Tibial artery (tissue), 4 donors: ENCODE measurements around the gene ITGBL1.
A peak's percentile ranks its signal among the peaks of the same experiment; 100 is the strongest.

ENCODE experiments used
- DNase-seq, 2 donors: peaks; one replicate each; pipeline ENCODE4 v3.0.0-alpha.2; 2019
- H3K27ac ChIP-seq, 2 donors: fragments of 200-600 bp; sonication (generic) in 1 of 2; 1 replicate in 1 of 2; 2 replicates in 1 of 2; pipeline ENCODE4 v1.5.1; 2018 to 2019; ENCODE audit warnings: mild to moderate bottlenecking in 1 of 2
- H3K27me3 ChIP-seq, 2 donors: fragments of 200-600 bp; sonication (generic) in 1 of 2; one replicate each; pipeline versions ENCODE4 v1.5.1 to v1.6.0; 2016 to 2019
- H3K36me3 ChIP-seq, 3 donors: fragments of 200-600 bp; sonication (generic) in 2 of 3; one replicate each; pipeline ENCODE4 v1.5.1; 2016 to 2019; ENCODE audit warnings: mild to moderate bottlenecking in 2 of 3
- H3K4me1 ChIP-seq, 4 donors: fragments of 200-600 bp; sonication (generic) in 2 of 4; 1 replicate in 3 of 4; 2 replicates in 1 of 4; pipeline ENCODE4 v1.5.1; 2016 to 2019
- H3K4me3 ChIP-seq, 2 donors: fragments of 200-600 bp; sonication (generic) in 1 of 2; 1 replicate in 1 of 2; 2 replicates in 1 of 2; pipeline ENCODE4 v1.5.1; 2018 to 2019; ENCODE audit warnings: mild to moderate bottlenecking in 2 of 2
- H3K9me3 ChIP-seq, 3 donors: fragments of 200-600 bp; sonication (generic) in 1 of 3; one replicate each; pipeline ENCODE4 v1.5.1; 2016 to 2019
- CTCF ChIP-seq, 2 experiments: fragments of 200-600 bp in 1 of 2; fragments of 450-650 bp in 1 of 2; IDR thresholded peaks; one replicate each; pipeline ENCODE4 v1.5.1; 2017 to 2019; ENCODE audit warnings: antibody characterized with exemption in 2 of 2, mild to moderate bottlenecking in 1 of 2, moderate library complexity in 1 of 2
- intact Hi-C: fragments of 100-400 bp; cut with DNase I; formaldehyde crosslinking; loops from one replicate; pipeline ENCODE4 v1.15.0; 2023; ENCODE audit warnings: low total_unique reads

ITGBL1 gene

GRCh38 chr13:101576455-101576854 is 124.0 kb downstream of the ITGBL1 start:
- Histone ChIP-seq H3K36me3 (no peaks in the 10 kb centered on the region), H3K9me3 (no peaks in the 10 kb centered on the region), H3K27me3 (no peaks in the 10 kb centered on the region), H3K4me1 (peaks cover 0 to 44% (median 5%) of the 10 kb centered on the region in 4 donors), H3K4me3 (no peak overlapping the region), H3K27ac (no peak overlapping the region)
- no peak for DNase-seq
- TF ChIP-seq CTCF (IDR thresholded peaks at IDR 0.05) = no peak
- intact Hi-C loops = no loop called here

GRCh38 chr13:101576977-101577376 is 124.5 kb downstream of the ITGBL1 start:
- no peak for TF ChIP-seq CTCF (IDR thresholded peaks at IDR 0.05)
- Histone ChIP-seq H3K27ac (no peak overlapping the region), H3K4me3 (no peak overlapping the region), H3K36me3 (no peaks in the 10 kb centered on the region), H3K27me3 (no peaks in the 10 kb centered on the region), H3K4me1 (peaks cover 0 to 41% (median 5%) of the 10 kb centered on the region in 4 donors), H3K9me3 (no peaks in the 10 kb centered on the region)
- intact Hi-C loops = no loop called here
- no peak for DNase-seq

GRCh38 chr13:101579281-101579802 is 126.9 kb downstream of the ITGBL1 start:
- H3K27me3 ChIP-seq = no peaks in the 10 kb centered on the region
- no peak overlapping the region for H3K4me3 ChIP-seq
- no peaks in the 10 kb centered on the region for H3K9me3 ChIP-seq
- no peak for TF ChIP-seq CTCF (IDR thresholded peaks at IDR 0.05)
- no peaks in the 10 kb centered on the region for H3K36me3 ChIP-seq
- intact Hi-C loops = no loop called here
- H3K27ac ChIP-seq = no peak overlapping the region
- H3K4me1 ChIP-seq = peaks cover 0 to 24% (median 5%) of the 10 kb centered on the region in 4 donors
- DNase-seq = no peak

GRCh38 chr13:101584331-101584730 is 131.9 kb downstream of the ITGBL1 start:
- H3K36me3 ChIP-seq = no peaks in the 10 kb centered on the region
- intact Hi-C loops = no loop called here
- H3K4me3 ChIP-seq = no peak overlapping the region
- TF ChIP-seq CTCF (IDR thresholded peaks at IDR 0.05) = no peak
- no peaks in the 10 kb centered on the region for H3K9me3 ChIP-seq
- DNase-seq = no peak
- no peak overlapping the region for H3K27ac ChIP-seq
- H3K4me1 ChIP-seq = peaks cover 0 to 12% (median 1%) of the 10 kb centered on the region in 4 donors
- H3K27me3 ChIP-seq = no peaks in the 10 kb centered on the region

GRCh38 chr13:101590479-101590878 is 138.0 kb downstream of the ITGBL1 start:
- TF ChIP-seq CTCF (IDR thresholded peaks at IDR 0.05) = no peak
- H3K9me3 ChIP-seq = no peaks in the 10 kb centered on the region
- H3K27me3 ChIP-seq = no peaks in the 10 kb centered on the region
- intact Hi-C loops = no loop called here
- H3K36me3 ChIP-seq = no peaks in the 10 kb centered on the region
- no peaks in the 10 kb centered on the region for H3K4me1 ChIP-seq
- DNase-seq = no peak
- H3K4me3 ChIP-seq = no peak overlapping the region
- peak overlapping the region in 1 of 2 donors; percentile 26 for H3K27ac ChIP-seq

- no peak for TF ChIP-seq CTCF (IDR thresholded peaks at IDR 0.05)
- DNase-seq = no peak
- H3K4me3 ChIP-seq = no peak overlapping the region
- intact Hi-C loops = no loop called here
- peaks cover 0 to 15% (median 9%) of the 10 kb centered on the region in 3 donors for H3K36me3 ChIP-seq
- no peaks in the 10 kb centered on the region for H3K9me3 ChIP-seq
- no peak overlapping the region for H3K27ac ChIP-seq
- H3K27me3 ChIP-seq = no peaks in the 10 kb centered on the region
- H3K4me1 ChIP-seq = no peaks in the 10 kb centered on the region
Observed at GRCh38 chr13:101594936-101595335, 142.5 kb downstream of the ITGBL1 start.
